Neural cell (in vitro differentiated cells): ENCODE results near the gene ARFRP1.

ENCODE experiments used
- CTCF ChIP-seq: fragments of 450-650 bp; IDR thresholded peaks from 2 replicates; pipeline ENCODE4 v1.5.1; 2014; ENCODE audit warnings: antibody characterized with exemption, mild to moderate bottlenecking, moderate library complexity; ENCODE audit not compliant: poor library complexity, severe bottlenecking
- EZH2 ChIP-seq: fragments of 200-600, 300-800 bp; shearing (Covaris generic), sonication (generic); IDR thresholded peaks from 2 replicates; pipeline ENCODE4 v1.6.1; 2014; ENCODE audit warnings: antibody characterized with exemption, low read length, borderline replicate concordance, mild to moderate bottlenecking; ENCODE audit not compliant: insufficient read depth, poor library complexity, severe bottlenecking
- MXI1 ChIP-seq: fragments of 450-650 bp; conservative IDR thresholded peaks from 2 replicates; pipeline ENCODE4 v1.6.1; 2014; ENCODE audit warnings: antibody characterized with exemption, mild to moderate bottlenecking; ENCODE audit not compliant: poor library complexity, severe bottlenecking
- POLR2AphosphoS5 ChIP-seq: IDR thresholded peaks from 2 replicates; pipeline ENCODE4 v1.6.1; 2012
- REST ChIP-seq: IDR thresholded peaks from 2 replicates; pipeline ENCODE4 v1.6.1; 2012; ENCODE audit warnings: borderline replicate concordance
- TAF1 ChIP-seq: IDR thresholded peaks from 2 replicates; pipeline ENCODE4 v1.6.1; 2012; ENCODE audit warnings: low read depth

- no peak for TF ChIP-seq EZH2
- no peak for TF ChIP-seq CTCF
- no peak for TF ChIP-seq MXI1
- no peak for TF ChIP-seq REST
- TF ChIP-seq POLR2AphosphoS5: no peak
- TF ChIP-seq TAF1: no peak
Measured at GRCh38 chr20:63655249-63655648, 52.5 kb downstream of the ARFRP1 start.
